HepG2 (cell line): Measurements from ENCODE around the gene SFXN2. TPM values are rescaled to one million over a fixed set of nuclear protein-coding genes. Genes with fewer than 3 reads are reported as not detected.
A peak's percentile ranks its signal among the peaks of the same experiment; 100 is the strongest.
"Not testable (repeated sequence)": the region's sequence is repeated elsewhere in the genome, so short reads cannot be mapped to it uniquely, and the experiment has no call there.

Experiments used
- ATAC-seq: fragments of 200-7000 bp; cut with Tn5 transposase; 3 replicates; pipeline ENCODE4 v1.9.1; 2020; ENCODE audit warnings: mild to moderate bottlenecking, moderate library complexity
- BruUV-seq: library from RNA; stranded (reverse); fragments of 400-500 nt; replicated peaks from 2 replicates; lab custom pipeline; 2021; lab: Mats Ljungman, UMichigan
- CTCF ChIA-PET: fragments of 300-600 bp; formaldehyde crosslinking; extraction: SDS; loops from one replicate; lab custom pipeline; 2021; ENCODE audit warnings: low total read pairs, inconsistent platforms, low intra/inter-chr PET ratio; lab: Yijun Ruan, JAX
- POLR2A ChIA-PET: fragments of 350-600 bp; sonication (Branson Sonifier 250); formaldehyde crosslinking; loops from one replicate; lab custom pipeline; 2020; ENCODE audit warnings: antibody characterized with exemption, inconsistent platforms; lab: Yijun Ruan, JAX
- DNase-seq: peaks from one replicate; pipeline ENCODE4 v3.0.0-alpha.2; 2015; ENCODE audit warnings: low spot score
- FAIRE-seq: peaks from 3 replicates; lab custom pipeline; 2011; peaks lifted over from hg19 to GRCh38; lab: Jason Lieb, UNC
- H2AFZ ChIP-seq: one replicate; pipeline ENCODE4 v1.6.1; 2011; ENCODE audit warnings: low read length, inconsistent platforms
- H3K27ac ChIP-seq: fragments of 300-600 bp; 3 replicates; pipeline ENCODE4 v1.8.0; 2011; ENCODE audit warnings: mixed run types, mild to moderate bottlenecking, mixed read lengths, low read length, inconsistent platforms; ENCODE audit not compliant: insufficient read depth; ENCODE audit errors: extremely low read length
- H3K27me3 ChIP-seq, 2 experiments: fragments of 200-600 bp in 1 of 2; 2 replicates in 1 of 2; 3 replicates in 1 of 2; pipeline versions ENCODE4 v1.6.0 to v1.8.0; 2011; ENCODE audit warnings: low read length in 2 of 2, mild to moderate bottlenecking in 2 of 2, moderate library complexity in 2 of 2, inconsistent platforms in 1 of 2; ENCODE audit not compliant: insufficient read depth in 2 of 2, control insufficient read depth in 1 of 2
- H3K36me3 ChIP-seq, 2 experiments: fragments of 200-600 bp in 1 of 2; replicated peaks in 1 of 2; 2 replicates in 1 of 2; 3 replicates in 1 of 2; pipeline versions ENCODE4 v1.5.1 to v1.8.0; 2011; ENCODE audit warnings: low read length in 2 of 2, inconsistent platforms in 1 of 2; ENCODE audit not compliant: insufficient read depth in 2 of 2, control insufficient read depth in 1 of 2
- H3K4me1 ChIP-seq: 2 replicates; pipeline ENCODE4 v1.5.1; 2012; ENCODE audit warnings: low read length, inconsistent platforms; ENCODE audit not compliant: insufficient read depth
- H3K4me2 ChIP-seq: 2 replicates; pipeline ENCODE4 v1.6.0; 2011; ENCODE audit warnings: low read depth, low read length, inconsistent platforms
- H3K4me3 ChIP-seq, 3 experiments: fragments of 200-600 bp in 1 of 3; sonication (generic), shearing (Covaris generic) in 1 of 3; replicated peaks in 1 of 3; 2 replicates each; pipeline ENCODE4 v1.5.1; 2011 to 2016; ENCODE audit warnings: low read length in 3 of 3, inconsistent platforms in 2 of 3, low read depth in 2 of 3, mild to moderate bottlenecking in 2 of 3, control low read depth in 1 of 3, mixed read lengths in 1 of 3; ENCODE audit not compliant: insufficient read depth in 1 of 3
- H3K79me2 ChIP-seq: one replicate; pipeline ENCODE4 v1.6.1; 2011; ENCODE audit warnings: low read length, inconsistent platforms; ENCODE audit not compliant: insufficient read depth
- H3K9ac ChIP-seq: 2 replicates; pipeline ENCODE4 v1.6.0; 2011; ENCODE audit warnings: mild to moderate bottlenecking, low read depth, low read length, inconsistent platforms; ENCODE audit not compliant: insufficient read depth
- H3K9me3 ChIP-seq: 2 replicates; pipeline ENCODE4 v1.5.1; 2012; ENCODE audit warnings: mild to moderate bottlenecking, low read length
- H4K20me1 ChIP-seq: 2 replicates; pipeline ENCODE4 v1.6.0; 2011; ENCODE audit warnings: inconsistent platforms, mild to moderate bottlenecking, low read length, moderate library complexity; ENCODE audit not compliant: insufficient read depth
- HNRNPK ChIP-seq: fragments of 200-400 bp; formaldehyde crosslinking; IDR thresholded peaks from 2 replicates; pipeline ENCODE4 v1.6.1; 2018; ENCODE audit warnings: low read length, low read depth, moderate library complexity, mild to moderate bottlenecking; ENCODE audit not compliant: poor library complexity, severe bottlenecking
- JUND ChIP-seq: sonication (generic); formaldehyde crosslinking; IDR thresholded peaks from 2 replicates; pipeline ENCODE4 v1.8.0; 2022; ENCODE audit warnings: mild to moderate bottlenecking, missing genetic modification reagents
- KAT7 ChIP-seq: IDR thresholded peaks from 2 replicates; pipeline ENCODE4 v1.6.1; 2018; ENCODE audit warnings: borderline replicate concordance, missing compliant biosample characterization
- PITX1 ChIP-seq: sonication (generic); formaldehyde crosslinking; IDR thresholded peaks from 2 replicates; pipeline ENCODE4 v1.5.1; 2020; ENCODE audit warnings: mild to moderate bottlenecking, missing genetic modification reagents
- POLR2G ChIP-seq: fragments of 200-400 bp; formaldehyde crosslinking; IDR thresholded peaks from 2 replicates; pipeline ENCODE4 v1.6.1; 2018; ENCODE audit warnings: mild to moderate bottlenecking, low read depth, low read length, moderate library complexity
- SMARCE1 ChIP-seq: fragments of 450-650 bp; IDR thresholded peaks from 2 replicates; pipeline ENCODE4 v1.6.1; 2017; ENCODE audit warnings: borderline replicate concordance
- WGBS: methylation state at CpG from one replicate; pipeline ENCODE4 v1.1.6; 2017; ENCODE audit warnings: low lambda C conversion rate; 5-methylcytosine and 5-hydroxymethylcytosine counted together
- in situ Hi-C: cut with HindIII; loops from 2 replicates; pipeline ENCODE4 v1.10.0; 2017; ENCODE audit warnings: low pct_unique_long_range_greater_than_20kb; ENCODE audit not compliant: extremely low pct_ligation_motif_present
- intact Hi-C: fragments of 100-400 bp; cut with micrococcal nuclease; formaldehyde crosslinking; loops from one replicate; pipeline ENCODE4 v1.10.0; 2022; ENCODE audit not compliant: unreplicated experiment
- polyA plus RNA-seq, 8 experiments: library from polyadenylated mRNA; depleted of rRNA in 3 of 8; stranded (reverse) in 7 of 8; unstranded in 1 of 8; fragments of >200 nt; fragmentation: Illumina TruSeq in 4 of 8; extraction: Trizol in 4 of 8; gene quantifications; 2 replicates each; pipeline versions ENCODE4 v1.2.1 to v1.2.3, GENCODE V29; 2011 to 2016; ENCODE audit warnings: low read depth in 4 of 8, missing spikeins in 1 of 8, mixed read lengths in 1 of 8; ENCODE audit not compliant: insufficient read depth in 1 of 8
- total RNA-seq, 5 experiments: library from RNA; depleted of rRNA; stranded (reverse); fragments of >200 nt; fragmentation: Illumina TruSeq; extraction: Trizol; gene quantifications; 2 replicates each; pipeline ENCODE4 v1.2.3, GENCODE V29; 2016; ENCODE audit warnings: low read depth in 1 of 5

Gene SFXN2
- total and polyA plus RNA-seq, 2 of the 13 experiments (the other 11 are each of a cell fraction or from before 2014, with no cell fraction given) = 12.8 to 21.1 TPM

- CTCF ChIA-PET = no interaction called here
- Histone ChIP-seq H3K79me2 (peaks cover 22% of the 10 kb centered on the region), H3K27ac (no peak overlapping the region), H3K27me3 (no peaks in the 10 kb centered on the region; a peak in 1 of 5 replicates), H3K4me3 (no peak overlapping the region), H3K36me3 (peaks cover 0 to 4% of the 10 kb centered on the region in 2 experiments; a peak in 1 of 5 replicates), H3K4me2 (no peak overlapping the region), H2AFZ (no peak overlapping the region), H3K4me1 (peaks cover 32% of the 10 kb centered on the region), H3K9ac (no peak overlapping the region), H4K20me1 (no peaks in the 10 kb centered on the region), H3K9me3 (no peaks in the 10 kb centered on the region)
- ATAC-seq (no peak), FAIRE-seq (no peak), DNase-seq (no peak)
- intact Hi-C loops (loop anchor here (2.0 to 5.0 kb wide), 3 partner anchors 27 to 73 kb away; partner anchors contain the start of genes ARL3 and SFXN2), in situ Hi-C loops (loop anchor here (10.0 to 25.0 kb wide), 2 partner anchors 73 to 321 kb away; no protein-coding TSS in a partner anchor)
- POLR2A ChIA-PET = interaction anchor here (1.4 to 1.5 kb wide), 2 partner anchors 28 kb away, joined by 4 read pairs; partner anchors contain the start of gene ARL3
- no TSS peak for BruUV-seq
- TF ChIP-seq PITX1 (CRISPR knock-in tag) (no peak), SMARCE1 (no peak), HNRNPK (no peak), KAT7 (CRISPR knock-in tag) (no peak), JUND (CRISPR knock-in tag) (no peak), POLR2G (peak; percentile 27; the same call in 1 of the 2 replicates)
- 98% methylated on average over 2 of the region's 2 CpGs for WGBS
These were observed 27.3 kb downstream of the SFXN2 start for GRCh38 chr10:102741726-102742237.

- WGBS = 98% methylated on average over 5 of the region's 5 CpGs
- H3K27ac ChIP-seq, FAIRE-seq, H3K27me3 ChIP-seq, H3K9ac ChIP-seq, DNase-seq, BruUV-seq, H3K36me3 ChIP-seq, H3K4me2 ChIP-seq, H4K20me1 ChIP-seq, ATAC-seq, H3K9me3 ChIP-seq, H2AFZ ChIP-seq, CTCF ChIA-PET, H3K4me3 ChIP-seq: not testable (repeated sequence)
- Histone ChIP-seq H3K4me1 (peaks cover 35% of the 10 kb centered on the region), H3K79me2 (peaks cover 22% of the 10 kb centered on the region)
- POLR2A ChIA-PET = interaction anchor here (1.5 to 3.0 kb wide), 3 partner anchors 28 to 82 kb away, joined by 4 to 25 read pairs (median 12); partner anchors contain the start of genes ARL3 and SFXN2
- intact Hi-C loops = loop anchor here (2.0 to 5.0 kb wide), 3 partner anchors 28 to 72 kb away; partner anchors contain the start of genes ARL3 and SFXN2
- in situ Hi-C loops = loop anchor here (10.0 to 25.0 kb wide), 2 partner anchors 72 to 320 kb away; no protein-coding TSS in a partner anchor
These were observed 27.9 kb downstream of the SFXN2 start for GRCh38 chr10:102742313-102742712.
